ENCODE results near the gene ACSF3.

ACSF3 gene

DNA sequence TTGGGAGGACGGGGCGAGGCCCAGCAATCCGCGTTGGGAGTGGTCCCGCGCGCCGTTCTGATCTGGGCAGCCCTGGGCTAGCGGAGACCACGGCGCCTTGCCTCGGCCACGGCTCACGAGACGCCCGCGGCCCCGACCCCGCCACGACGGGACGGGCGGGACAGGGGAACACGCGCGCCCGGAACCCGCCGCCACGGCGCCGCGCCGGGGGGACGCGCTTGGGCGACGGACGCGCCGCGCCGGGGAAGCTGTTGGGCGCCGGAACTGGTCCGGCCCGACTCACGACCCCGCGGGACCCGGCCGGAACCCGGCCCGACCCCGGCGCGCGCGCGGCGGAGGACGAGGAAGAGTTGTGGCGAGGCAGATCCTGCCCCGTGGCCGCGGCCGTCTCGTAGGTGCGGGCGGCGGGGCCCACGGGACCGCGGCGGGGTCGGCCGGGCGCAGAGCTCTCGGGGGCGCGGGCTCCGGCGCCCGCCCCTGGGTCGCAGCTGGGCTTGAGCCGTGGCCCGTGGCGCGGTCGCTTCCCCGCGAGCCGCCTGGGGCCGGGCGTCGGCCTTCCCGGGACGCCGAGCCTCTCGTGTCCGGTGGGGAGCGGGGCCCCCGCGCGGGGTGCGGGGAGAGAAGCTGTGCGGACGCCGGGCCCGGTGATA lies at the start of gene ACSF3:
ACSF3 (plus strand) TSS at position 251 of the 650 bp plus-strand sequence. CDS start 6,830 bp downstream, outside the sequence.
- DNase-seq: peak; percentile 92

DNA sequence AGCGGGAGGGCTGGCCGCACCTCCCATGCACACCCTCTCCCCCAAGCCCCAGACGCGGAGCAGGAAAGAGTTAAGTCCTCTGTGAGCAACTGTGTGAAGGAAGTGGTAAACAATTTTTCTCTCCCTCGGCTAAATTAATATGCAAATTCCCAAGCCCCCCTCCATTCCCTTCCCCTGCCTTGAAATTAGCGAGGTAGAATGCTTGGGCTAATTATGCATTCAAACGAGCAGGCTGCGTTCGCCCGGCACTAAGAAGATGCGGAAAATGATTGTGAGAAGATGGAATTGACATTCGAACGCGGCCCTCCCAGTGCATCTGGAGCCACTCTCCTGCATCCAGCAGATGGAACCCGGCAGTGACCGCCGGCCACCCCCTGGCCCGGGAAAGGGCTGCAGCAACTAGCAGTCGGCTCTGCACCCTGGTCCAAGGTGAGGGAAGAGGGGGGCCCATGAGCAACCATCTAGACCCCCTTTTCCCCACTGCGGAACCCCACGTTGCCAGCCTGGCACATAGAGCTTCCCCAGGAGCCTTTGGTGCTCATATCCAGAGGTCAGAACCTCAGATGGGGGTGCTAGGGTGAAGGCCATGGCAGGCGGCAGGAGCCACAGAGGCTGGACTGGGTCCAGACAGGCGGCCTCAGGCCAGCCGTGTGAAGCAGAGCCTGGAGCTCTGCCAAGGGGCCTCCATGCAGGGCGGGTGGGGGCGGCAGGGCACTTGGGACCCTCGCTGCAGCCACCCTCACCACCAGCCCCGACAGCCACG lies 49.1 kb upstream of the ACSF3 start:
- DNase-seq: no peak

DNA sequence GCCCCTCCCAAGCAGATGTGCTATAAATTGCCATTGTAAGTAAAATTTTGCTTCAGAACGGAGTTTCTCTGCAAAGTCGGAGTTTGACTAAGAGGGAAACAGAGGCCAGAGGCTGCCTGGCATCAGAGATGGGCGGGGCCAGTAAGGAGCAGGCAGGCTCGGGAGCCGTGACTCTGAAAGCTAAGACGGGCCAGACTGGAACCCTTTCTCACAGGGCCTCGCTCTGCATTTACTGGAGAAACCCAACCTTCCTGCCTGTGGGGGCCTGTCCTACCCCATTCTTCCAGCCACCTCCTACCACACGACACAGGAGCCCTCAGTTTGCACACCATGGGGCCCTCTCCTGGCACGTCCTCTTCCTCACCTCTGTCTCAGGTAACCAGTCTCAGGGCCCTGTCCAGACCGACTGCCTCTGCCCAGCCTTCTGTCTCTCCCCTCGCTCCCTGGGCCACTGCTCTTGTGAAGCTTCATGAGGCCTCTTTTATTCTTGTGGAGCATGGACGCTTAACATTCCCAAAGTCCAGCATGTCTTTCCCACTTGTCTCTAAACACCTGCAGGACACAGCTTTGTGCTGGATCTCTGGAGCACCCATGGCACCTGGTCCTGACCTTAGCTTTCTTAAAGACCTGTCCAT lies 48.4 kb upstream of the ACSF3 start:
- DNase-seq: no peak

DNA sequence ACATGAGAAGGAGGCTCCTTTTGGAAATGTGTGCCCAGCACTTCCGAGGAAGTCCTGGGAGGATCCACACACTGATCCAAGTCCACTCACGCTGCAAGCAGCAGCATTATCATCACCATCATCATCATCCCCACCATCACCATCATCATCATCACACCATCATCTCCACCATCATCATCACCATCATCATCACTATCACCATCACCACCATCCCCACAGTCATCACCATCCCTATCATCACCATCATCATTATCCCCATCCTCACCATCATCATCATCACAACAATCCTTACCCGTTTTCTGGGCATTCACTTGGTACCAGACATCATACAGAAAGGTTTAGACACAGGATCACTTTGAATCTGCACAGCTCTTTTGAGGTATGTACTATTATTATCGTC lies 47.8 kb upstream of the ACSF3 start:
- DNase-seq: no peak

DNA sequence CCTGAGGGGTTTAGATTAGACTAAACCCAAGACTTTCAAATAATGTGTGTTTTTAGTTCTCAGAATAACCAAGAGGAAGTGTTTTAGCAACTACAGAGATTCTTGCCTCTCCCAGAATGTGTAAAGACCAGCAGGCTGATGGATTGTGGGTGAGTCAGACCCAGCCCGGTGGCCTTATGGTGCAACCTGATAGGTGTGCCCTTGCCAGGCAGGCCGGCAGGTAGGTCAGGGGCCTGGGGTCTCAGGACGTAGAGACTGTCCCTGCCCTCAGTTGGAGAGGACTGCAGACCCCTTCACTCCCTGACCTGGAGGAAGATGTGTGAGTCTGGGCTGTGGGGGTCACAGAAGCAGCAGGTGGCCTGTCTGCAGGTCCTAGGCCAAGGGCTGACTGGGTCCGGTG lies 47.2 kb upstream of the ACSF3 start:
- no peak for DNase-seq

DNA sequence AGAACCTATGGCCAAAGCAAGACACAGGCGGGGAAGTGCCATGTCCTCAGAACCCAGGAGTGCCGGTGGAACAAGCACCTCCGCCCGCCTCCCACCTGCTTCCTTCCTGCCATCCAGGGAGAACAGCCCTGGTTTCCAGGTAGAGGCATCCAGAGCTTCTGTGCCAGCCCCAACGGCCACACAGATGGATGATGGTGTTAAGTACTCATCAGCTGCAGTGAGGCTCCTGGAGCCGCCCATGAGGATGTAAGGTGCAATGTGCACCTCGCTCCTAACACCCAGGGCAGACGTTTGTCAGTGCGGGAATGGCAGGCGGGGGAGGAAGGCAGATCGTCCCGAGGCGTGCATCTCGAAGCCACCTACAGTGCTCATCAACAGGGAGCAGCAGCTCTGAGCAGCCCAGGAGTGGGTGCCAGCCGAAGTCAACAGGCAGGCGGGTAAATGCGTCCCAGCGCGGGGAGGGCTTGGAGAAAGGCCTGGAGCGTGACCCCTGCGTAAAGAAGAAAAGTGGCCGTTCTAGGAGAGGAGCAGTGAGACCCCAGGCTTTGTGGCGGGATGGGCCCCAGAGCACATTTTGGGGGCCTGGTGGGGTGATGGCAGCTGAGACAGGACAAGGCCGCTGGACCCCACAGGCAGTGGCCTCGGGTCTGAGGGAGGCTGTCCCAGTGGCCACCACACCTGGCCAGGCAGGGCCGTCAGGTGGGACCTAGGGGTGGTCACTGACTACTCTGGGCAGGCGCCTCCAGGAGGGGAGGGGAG lies 46.1 kb upstream of the ACSF3 start:
- DNase-seq: no peak

DNA sequence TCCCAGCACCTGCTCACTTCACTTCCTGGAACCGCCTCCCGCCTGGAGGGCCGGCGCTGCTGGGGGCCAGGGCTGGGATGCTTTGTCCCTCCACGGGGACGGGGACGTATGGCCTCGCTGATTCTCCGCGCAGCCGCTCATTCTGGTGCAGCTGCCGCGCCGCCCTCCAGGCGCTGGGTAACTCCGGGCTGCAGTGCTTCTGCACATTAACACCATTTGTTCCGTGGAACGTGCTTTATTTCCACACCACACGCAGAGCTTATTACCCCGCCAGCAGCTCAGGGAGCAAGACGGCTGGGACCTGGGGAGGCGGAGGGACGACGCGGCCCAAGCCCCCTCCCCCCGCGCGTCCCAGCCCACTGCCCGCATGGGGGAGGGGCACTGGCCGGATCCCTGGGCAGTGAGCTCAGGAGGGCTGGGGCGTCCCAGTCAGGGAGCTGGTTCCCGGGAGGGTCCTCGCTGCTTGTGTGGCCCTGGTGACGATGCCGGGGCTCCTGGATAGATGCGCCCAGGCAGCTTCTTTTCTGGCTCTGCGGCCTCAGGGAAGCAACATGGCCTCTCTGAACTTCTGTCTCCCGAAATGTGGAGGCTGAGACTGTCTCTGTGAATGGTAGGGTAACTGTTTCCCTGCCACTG lies 45.4 kb upstream of the ACSF3 start:
- DNase-seq: no peak

DNA sequence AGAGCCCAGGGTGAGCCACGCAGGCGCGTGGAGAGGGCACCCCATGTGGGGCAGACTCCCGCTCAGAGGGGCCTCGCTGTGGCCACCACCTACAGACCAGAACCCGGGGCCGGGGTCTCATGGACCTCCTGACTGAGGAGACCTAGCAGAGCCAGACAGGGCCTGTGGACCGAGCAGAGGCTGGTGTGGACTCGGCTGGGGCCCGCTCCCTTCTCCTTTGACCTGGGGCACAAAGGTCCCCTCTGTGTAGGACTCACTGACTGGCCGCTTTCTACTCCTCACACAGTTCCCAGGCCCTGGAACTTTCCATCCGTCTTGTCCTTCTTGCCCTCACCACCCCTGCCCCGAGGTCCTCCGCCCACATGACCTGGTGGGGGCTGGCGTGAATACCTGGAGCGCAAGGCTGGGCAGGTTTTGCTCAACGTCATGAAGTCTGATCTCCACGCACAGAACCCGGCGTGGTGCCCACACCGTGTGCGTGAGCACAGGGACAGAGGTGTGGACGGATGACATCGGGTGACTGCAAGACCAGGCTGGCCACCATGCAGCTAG lies 44.7 kb upstream of the ACSF3 start:
- no peak for DNase-seq

DNA sequence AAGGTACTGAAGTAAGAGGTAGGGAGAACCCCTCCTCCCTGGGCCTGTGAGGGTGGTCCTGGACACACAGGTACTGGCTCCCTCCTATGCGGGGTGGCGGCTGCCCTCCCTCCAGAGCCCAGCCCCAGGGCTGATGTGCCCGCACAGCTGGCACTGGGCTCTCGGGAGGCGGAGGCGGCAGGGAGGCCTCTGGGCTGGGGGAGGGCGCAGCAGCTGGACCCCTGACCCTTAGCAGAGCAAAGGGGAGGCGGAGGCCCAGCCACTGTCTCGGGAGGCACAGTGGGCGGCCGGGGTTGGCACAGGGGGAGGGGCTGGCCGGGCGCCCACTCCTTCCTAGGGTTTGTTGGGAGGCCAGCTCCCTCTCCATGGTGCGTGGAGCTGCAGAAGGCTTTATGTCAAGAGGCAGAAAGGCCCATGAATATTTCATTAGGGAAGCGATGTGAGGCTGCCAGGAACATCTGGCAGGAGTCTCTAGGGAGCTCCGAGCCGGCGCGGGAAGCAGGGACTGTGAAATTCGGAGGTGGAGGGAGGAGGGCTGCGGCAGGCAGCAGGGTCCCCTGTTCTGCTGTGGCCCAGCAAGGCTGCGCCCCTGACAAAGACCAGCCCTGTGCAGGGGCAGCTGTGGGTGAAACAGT lies 44.1 kb upstream of the ACSF3 start:
- DNase-seq: no peak

DNA sequence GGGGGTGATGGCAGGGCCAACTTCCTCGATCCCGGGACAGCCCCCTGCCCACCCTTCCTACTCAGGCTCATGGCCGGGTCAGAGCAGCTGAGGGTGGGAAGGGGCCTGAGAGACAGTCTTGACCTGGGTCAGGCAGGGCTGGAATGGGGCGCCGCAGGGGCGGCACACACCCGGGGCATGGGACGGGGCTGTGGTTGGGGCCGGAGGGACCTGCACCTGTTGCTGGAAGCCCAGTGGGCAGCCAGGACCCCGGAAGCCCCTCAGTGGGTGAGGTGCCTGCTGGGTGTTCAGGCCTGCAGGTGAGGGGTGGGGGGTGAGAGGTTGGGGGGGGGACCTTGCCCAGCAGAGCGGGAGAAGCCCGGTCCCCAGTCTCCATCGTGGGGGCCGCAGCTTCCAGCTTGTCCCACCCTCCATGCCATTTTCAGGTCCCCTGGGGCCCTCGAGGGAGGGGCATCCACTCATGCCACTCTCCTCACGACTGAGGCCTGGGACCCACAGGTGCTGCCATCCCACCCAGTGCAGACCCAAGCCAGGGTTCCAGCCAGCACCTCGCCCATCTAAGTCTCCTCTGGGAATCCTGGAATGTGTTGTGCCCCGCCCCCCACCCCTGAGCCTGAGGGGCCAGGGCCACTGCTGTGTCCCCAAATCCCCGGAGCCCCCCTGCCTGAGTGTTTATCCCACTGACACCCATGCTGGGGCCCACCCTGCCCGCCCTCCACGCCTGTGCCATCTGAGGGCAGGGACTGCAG lies 43.4 kb upstream of the ACSF3 start:
- no peak for DNase-seq

DNA sequence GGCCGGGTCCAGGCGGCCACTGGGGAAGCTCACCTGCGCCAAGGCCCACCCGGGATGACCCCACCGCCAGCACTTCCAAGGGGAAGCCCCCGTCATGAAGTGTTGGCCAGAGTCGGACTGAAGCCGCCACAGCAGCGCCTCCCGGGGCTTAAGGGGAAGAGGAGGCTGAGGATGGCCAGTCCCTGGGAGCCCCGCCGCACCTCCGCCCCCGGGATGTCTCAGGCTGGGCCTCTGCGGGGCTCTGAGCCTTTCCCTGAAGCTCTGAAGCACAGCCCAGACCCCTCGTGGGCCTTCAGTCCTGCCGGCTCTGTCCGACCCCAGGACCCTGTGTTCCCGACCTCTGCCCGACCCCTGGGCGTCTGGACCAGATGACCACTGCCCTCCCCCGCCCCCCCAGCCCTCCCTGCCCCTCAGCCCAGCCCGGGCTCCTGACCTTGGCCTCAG lies 42.8 kb upstream of the ACSF3 start:
- no peak for DNase-seq

DNA sequence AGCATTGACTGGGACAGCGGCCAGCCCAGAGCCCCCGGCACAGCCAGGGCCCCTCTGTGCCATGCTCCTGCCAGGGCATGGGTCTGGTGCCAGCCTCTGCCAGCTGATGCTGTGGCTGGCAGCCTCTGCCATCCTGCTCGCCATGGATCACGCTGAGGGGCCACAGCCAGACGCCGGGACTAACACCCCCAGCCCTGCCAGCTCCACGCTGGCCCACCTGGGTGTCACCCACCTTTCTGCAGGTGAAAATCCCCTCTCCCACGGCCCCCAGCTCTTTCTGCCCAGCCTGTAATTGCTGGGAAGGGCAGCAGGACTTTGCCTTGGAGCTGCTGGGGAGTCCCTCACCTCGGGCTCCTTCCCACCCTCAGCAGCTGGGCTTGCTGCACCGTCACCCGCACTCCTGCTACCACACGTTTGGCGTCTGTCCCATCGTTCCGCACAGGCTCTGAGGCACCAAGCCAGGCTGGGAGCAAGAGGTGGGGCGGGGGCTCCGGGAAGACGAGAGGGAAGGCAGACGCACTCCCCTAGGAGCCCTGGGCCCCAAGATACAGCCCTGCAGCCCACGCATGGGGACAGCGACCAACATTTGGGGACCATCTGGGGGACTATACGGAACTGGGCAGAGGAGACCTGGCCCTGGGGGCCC lies 42.0 kb upstream of the ACSF3 start:
- no peak for DNase-seq

DNA sequence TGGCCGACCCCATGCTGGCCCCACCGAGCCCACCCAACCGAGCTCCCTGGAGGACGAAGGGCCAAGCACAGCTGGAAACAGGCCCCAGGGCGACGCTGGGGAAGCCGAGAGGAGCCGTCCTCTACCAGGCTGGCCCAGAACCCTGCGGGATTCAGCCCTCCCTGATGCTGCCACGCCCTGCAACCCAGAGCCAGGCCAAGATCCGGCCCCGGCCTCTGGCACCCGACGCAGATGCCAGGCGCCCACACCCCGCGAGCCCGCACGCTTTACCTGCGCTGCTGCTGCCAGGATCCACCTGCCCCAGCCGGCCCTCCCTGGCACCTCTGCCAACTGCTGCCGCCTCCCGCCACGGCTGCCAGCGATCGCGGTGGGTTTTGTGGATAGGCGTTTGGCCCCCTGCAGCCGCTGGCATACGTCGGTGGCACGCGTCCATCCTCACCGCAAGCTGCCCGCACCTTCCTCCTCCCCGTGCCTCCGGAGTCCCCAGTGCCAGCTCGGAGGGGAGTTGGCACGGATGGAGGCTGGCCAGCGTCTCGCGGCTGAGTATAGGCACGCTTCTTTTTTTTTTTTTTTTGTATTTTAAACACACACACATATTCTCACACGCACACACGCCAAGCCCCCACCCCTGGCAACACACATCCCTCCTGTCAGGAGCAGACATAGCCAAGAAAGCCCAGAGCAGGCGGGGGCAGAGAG lies 41.3 kb upstream of the ACSF3 start:
- DNase-seq: no peak

DNA sequence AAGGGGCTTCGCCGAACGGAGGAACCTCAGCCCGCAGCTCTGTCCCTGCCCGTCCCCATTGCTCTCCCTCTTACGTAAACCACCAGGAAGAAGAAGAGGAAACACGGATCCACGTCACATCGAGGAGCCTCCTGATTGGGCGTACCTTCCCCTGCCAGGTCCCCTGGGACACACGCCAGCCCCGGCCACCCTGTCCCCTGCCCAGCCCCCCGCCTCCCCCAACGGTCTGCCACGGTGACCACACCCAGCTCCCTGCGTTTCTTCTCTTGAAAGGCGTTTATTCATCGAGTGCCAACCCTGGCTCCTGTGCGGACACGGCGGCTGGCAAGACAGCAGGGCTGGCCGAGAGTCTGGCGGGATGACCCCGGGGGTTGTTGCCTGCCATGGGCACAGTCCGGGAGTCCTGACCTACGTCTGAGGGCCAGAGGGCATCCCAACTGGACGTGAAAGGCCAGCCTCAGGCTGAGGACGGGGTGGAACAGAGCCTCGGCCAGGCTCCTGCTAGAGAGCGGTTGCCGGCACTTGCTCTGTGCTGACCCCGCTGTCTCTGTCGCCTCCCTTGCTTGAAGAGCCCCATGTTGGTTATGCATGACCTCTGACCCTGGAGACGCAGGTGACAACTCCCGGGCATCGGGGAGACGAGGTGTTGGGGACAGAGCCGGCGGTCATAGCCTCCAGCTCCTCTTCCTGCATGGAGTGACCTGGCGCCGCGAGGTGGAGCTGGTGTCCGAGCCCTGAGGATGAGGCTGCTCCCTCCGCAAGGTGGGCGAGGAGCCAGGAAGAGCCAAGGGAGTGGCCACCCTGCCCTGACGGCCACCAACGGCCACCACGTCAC lies 40.5 kb upstream of the ACSF3 start:
- no peak for DNase-seq

DNA sequence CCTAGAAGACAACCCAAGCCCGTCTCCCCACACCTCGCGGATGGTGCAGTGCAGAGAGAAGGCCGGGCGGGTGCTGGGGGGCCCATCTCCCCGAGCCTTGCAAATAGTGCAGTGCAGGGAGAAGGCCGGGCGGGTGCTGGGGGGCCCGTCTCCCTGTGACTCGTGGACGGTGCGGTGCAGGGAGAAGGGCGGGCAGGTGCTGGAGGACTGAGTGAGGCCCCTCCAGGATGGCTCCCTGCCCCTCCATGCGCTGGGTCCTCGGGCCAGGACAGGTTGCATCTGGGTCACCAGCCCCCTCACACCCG lies 40.0 kb upstream of the ACSF3 start:
- DNase-seq: no peak

DNA sequence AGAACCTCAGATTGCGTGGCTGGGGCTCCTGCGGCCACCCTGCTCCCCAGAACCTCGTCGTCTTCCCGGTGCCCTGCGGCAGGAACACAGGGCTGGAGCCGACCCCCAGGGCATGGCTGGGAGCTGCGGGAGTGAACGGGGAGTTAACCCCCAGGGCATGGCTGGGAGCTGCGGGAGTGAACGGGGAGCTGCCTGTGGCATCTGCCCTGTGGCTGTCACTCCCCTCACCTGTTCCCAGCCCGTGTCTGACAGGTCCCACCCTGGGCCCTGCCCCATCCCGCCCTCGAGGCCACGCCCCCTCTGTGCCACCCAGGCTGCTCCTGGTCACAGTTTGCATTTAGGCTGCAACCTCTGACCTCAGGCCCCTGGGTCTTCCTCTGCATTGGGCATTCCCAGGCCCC lies 39.4 kb upstream of the ACSF3 start:
- no peak for DNase-seq

DNA sequence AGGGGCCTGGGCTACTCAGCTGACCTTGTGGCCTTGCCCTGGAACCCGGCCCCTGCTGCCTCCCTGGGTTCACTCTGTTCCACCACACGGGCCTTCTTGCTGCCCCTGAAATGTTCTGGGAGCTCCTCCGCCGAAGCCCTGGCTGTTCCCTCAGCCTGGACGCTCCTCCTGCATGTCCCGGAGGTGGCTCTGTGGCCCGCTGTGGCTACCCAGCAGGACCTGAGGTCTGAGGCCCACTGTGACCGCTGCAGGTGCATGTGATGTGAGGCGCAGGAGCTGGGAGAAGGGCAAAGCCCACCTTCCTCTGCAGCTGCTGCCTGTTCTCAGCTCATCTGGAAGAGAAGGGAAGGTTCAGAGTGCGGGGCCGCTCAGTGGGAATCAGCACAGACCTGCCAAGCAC lies 38.9 kb upstream of the ACSF3 start:
- DNase-seq: no peak

DNA sequence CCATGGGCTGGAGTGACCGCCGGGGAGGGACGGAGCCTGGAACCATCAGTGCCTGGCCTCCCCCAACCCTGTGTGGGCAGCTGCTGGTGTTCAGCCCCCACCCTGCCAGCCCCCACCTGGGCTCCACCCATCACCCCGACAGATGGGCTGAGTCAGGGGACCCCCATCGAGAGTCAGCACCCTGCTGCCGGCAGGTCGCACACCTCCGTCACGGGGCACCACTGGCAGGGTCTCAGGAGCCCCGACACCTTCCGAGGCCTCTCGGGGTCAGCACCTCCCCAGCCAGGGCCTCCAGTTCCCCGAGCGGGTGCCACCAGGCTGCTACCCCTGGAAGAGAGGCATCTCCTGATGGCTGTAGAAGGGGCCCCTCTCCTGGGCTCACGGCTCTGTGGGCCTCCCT lies 38.3 kb upstream of the ACSF3 start:
- no peak for DNase-seq

DNA sequence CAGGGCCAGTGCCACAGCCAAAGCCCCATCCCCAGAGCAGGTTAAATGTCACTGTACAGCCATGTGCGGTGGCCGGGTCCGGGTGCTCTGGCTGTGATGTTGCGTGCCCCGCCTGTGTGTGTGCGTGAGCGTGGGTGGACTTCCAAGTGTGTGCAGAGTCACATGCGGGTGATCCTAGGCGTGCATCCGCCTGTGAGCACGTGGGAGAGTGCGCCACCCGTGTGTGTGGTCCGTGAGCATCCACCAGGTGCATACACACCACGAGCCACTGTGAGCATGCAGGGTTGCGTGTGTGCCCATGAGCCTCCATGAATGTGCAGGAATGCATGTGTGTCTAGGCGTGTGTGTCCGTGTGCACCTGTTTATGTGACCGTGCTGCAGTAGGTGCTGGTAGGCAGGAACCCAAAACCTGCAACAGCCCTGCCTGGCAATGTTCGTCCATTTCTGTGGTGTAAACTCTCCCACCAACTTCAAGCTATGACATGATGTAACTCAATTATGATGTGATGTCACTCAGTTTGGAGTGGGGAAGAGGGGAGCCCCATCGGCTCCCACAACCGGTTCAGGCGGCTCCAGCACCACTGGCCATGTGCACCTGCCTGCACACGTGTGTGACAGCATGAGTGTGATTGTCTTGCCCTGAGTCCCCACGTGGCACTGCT lies 37.6 kb upstream of the ACSF3 start:
- DNase-seq: no peak
